Glutamatergic neuron (in vitro differentiated cells): ENCODE data around the gene DDX25. TPM values are rescaled to one million over a fixed set of nuclear protein-coding genes. Genes with fewer than 3 reads are reported as not detected.
A peak's percentile ranks its signal among the peaks of the same experiment; 100 is the strongest.

Experiments used
- DNase-seq: peaks from one replicate; pipeline ENCODE4 v3.0.0; 2022
- H3K27ac Mint-ChIP-seq: one replicate; pipeline ENCODE4 v1.8.0; 2020; ENCODE audit warnings: mild to moderate bottlenecking, mixed read lengths, inconsistent platforms; ENCODE audit not compliant: unreplicated experiment
- H3K27me3 Mint-ChIP-seq: one replicate; pipeline ENCODE4 v1.8.0; 2020; ENCODE audit warnings: mild to moderate bottlenecking, moderate library complexity, mixed read lengths, inconsistent platforms; ENCODE audit not compliant: unreplicated experiment
- H3K36me3 Mint-ChIP-seq: one replicate; pipeline ENCODE4 v1.8.0; 2020; ENCODE audit warnings: mild to moderate bottlenecking, mixed read lengths, inconsistent platforms; ENCODE audit not compliant: unreplicated experiment
- H3K4me1 Mint-ChIP-seq: one replicate; pipeline ENCODE4 v1.8.0; 2020; ENCODE audit warnings: mild to moderate bottlenecking, low read depth, mixed read lengths, inconsistent platforms; ENCODE audit not compliant: unreplicated experiment
- H3K4me3 Mint-ChIP-seq: one replicate; pipeline ENCODE4 v1.8.0; 2020; ENCODE audit warnings: mild to moderate bottlenecking, mixed read lengths, inconsistent platforms; ENCODE audit not compliant: unreplicated experiment
- H3K9me3 Mint-ChIP-seq: one replicate; pipeline ENCODE4 v1.8.0; 2020; ENCODE audit warnings: mild to moderate bottlenecking, moderate library complexity, mixed read lengths, inconsistent platforms; ENCODE audit not compliant: unreplicated experiment
- total RNA-seq: library from RNA; stranded (reverse); fragmentation: NEBNext Ultra II Directional; extraction: Animal tissue kit (Norgen Biotek cat#: 25700); gene quantifications from one replicate; pipeline ENCODE4 v1.2.1, GENCODE V29; 2021; ENCODE audit not compliant: unreplicated experiment
- TF ChIP-seq, protein P1 (sequence below): fragments of 200-600 bp; sonication (generic); IDR thresholded peaks from one replicate; pipeline ENCODE4 v1.5.0; 2021; ENCODE audit not compliant: partially characterized antibody, unreplicated experiment

The DDX25 gene
- total RNA-seq, 1 donor from 2014 or later: 11.3 TPM

DNA sequence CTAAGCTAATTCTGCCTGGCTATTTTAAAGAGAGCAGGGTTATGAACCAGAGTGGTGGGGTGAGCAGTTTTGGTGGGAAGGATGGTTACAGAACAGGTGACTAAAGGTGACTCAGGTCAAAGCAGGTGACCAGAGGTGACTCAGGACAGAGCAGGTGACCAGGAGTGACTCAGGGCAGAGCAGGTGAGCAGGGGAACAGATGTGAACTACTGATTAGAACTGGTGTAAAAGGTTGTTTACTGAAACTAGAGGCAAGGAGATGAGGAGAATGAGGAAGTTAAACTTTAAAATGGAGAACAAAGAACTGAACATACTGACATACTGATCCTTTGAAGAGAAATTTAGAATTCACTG is 32.2 kb upstream of the DDX25 start:
- Mint-ChIP-seq H3K27ac (no peak overlapping the region), H3K4me1 (no peaks in the 10 kb centered on the region), H3K4me3 (peak overlapping the region; percentile 28), H3K27me3 (peaks cover 2% of the 10 kb centered on the region), H3K36me3 (no peaks in the 10 kb centered on the region), H3K9me3 (peaks cover 3% of the 10 kb centered on the region)
- no peak for DNase-seq
- TF ChIP-seq, protein P1, sequence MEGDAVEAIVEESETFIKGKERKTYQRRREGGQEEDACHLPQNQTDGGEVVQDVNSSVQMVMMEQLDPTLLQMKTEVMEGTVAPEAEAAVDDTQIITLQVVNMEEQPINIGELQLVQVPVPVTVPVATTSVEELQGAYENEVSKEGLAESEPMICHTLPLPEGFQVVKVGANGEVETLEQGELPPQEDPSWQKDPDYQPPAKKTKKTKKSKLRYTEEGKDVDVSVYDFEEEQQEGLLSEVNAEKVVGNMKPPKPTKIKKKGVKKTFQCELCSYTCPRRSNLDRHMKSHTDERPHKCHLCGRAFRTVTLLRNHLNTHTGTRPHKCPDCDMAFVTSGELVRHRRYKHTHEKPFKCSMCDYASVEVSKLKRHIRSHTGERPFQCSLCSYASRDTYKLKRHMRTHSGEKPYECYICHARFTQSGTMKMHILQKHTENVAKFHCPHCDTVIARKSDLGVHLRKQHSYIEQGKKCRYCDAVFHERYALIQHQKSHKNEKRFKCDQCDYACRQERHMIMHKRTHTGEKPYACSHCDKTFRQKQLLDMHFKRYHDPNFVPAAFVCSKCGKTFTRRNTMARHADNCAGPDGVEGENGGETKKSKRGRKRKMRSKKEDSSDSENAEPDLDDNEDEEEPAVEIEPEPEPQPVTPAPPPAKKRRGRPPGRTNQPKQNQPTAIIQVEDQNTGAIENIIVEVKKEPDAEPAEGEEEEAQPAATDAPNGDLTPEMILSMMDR: no peak

DNA sequence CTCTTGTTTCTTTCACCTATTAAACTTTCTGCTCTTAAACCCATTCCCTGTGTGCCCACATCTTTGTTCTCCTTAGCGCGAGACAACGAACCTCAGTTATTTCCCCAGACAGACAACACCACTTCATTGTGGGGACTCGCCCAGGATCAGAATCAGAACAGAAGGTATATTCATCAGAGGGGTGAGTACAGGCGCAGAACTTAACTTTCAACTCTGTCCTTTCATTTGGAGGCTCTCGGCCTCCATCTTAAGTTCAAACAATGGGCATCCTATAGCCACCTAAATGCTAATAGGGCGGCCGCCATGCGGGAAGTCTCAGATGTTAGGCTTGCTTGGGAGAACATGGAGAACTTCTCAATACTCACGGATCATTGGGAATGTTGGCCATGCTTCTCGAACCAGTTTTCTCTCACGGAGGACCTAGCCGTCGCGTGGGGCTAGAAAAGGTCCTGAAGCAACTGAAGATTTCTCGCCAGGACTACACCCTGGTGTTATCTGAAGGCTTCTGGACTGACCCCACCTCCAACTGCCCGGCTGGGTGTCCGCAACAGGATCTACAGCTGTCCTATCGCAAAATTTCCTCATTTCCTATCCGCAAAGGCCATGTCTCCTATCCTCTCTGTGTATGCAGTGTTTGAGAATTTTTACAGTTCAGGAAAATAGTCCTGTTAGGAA is 30.3 kb upstream of the DDX25 start:
- peaks cover 3% of the 10 kb centered on the region for H3K9me3 Mint-ChIP-seq
- no peaks in the 10 kb centered on the region for H3K36me3 Mint-ChIP-seq
- no peak for DNase-seq
- no peak overlapping the region for H3K27ac Mint-ChIP-seq
- TF ChIP-seq, protein P1: no peak
- peaks cover 2% of the 10 kb centered on the region for H3K27me3 Mint-ChIP-seq
- H3K4me1 Mint-ChIP-seq: no peaks in the 10 kb centered on the region
- no peak overlapping the region for H3K4me3 Mint-ChIP-seq

DNA sequence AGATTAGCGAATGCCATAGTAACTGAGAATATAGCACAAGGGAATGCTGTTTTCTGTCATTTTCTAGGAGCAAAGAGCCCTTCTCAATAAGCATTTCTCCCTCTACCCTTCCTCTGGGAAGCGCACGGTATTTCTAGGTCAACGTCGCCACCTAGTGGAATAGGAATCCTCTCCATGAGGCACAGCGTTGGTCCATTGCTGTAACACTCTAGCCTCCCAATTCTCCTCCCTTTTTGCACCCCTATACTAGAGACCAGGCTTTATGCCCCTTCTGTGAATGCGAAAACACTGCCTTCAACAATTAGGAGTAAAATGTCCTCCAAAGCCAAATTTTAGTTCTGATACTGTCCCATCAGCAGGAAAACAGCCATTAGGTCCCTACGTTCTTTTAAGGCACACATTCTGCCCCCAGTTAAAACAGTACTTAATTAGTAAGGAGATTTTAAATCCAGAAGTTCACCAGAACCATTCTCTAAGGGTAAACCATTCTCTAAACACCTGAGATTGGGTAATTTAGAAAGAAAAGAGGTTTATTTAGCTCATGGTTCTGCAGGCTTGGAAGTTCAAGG is 29.7 kb upstream of the DDX25 start:
- Mint-ChIP-seq H3K4me3 (no peak overlapping the region), H3K4me1 (no peaks in the 10 kb centered on the region), H3K27ac (no peak overlapping the region), H3K36me3 (no peaks in the 10 kb centered on the region), H3K9me3 (peaks cover 3% of the 10 kb centered on the region), H3K27me3 (peaks cover 2% of the 10 kb centered on the region)
- peak; percentile 65 for DNase-seq
- TF ChIP-seq, protein P1: peak; percentile 75

DNA sequence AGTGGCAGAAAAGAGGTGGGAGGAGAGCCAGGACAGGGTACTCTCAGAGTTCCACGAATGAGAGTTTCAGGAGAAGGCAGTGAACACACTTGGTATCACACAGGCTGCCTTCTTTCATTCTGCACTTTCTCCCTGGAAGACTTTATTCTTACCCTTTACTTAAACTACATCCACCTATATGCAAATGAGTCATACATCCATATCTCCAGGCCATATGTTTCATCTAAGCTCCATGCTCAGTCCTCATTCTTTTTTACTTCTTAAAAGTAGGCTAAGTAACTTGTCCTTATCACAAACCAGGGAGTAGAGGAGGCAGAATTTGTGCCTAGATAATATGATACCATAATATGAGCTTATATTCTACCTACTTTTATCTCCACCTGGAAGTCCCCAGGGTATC is 23.0 kb upstream of the DDX25 start:
- no peak overlapping the region for H3K4me3 Mint-ChIP-seq
- H3K27me3 Mint-ChIP-seq: no peaks in the 10 kb centered on the region
- no peaks in the 10 kb centered on the region for H3K9me3 Mint-ChIP-seq
- H3K27ac Mint-ChIP-seq: no peak overlapping the region
- H3K36me3 Mint-ChIP-seq: no peaks in the 10 kb centered on the region
- TF ChIP-seq, protein P1: no peak
- H3K4me1 Mint-ChIP-seq: no peaks in the 10 kb centered on the region
- no peak for DNase-seq

DNA sequence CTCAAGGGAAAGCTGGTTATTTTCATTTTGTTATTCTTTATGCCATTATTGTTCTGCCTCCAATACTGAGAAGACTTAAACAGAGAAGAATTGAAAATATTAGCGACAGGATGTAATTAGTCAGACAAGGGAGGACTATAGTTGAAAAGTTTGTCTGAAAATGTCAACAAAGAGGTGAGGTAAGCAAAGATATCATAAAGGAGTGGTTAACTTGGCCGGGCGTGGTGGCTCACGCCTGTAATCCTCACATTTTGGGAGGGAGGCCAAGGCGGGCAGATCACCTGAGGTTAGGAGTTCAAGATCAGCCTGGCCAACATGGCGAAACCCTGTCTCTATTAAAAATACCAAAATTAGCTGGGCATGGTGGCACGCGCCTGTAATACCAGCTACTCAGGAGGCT is 20.9 kb upstream of the DDX25 start:
- Mint-ChIP-seq H3K36me3 (no peaks in the 10 kb centered on the region), H3K4me3 (no peak overlapping the region), H3K27ac (no peak overlapping the region), H3K27me3 (peaks cover 3% of the 10 kb centered on the region), H3K4me1 (peaks cover 2% of the 10 kb centered on the region), H3K9me3 (peaks cover 4% of the 10 kb centered on the region)
- TF ChIP-seq, protein P1: no peak
- DNase-seq: no peak
